GM13977 (cell line): ENCODE measurements around the gene CLPTM1L.
"Not testable (repeated sequence)": the region's sequence is repeated elsewhere in the genome, so short reads cannot be mapped to it uniquely, and the experiment has no call there.

Experiments used
- DNase-seq: peaks from one replicate; pipeline ENCODE4 v3.0.0; 2012; ENCODE audit warnings: low spot score
- in situ Hi-C: fragments of 300-500 bp; cut with MboI; formaldehyde crosslinking; loops from one replicate; pipeline ENCODE4 v1.12.0; 2022; ENCODE audit warnings: low sequenced_read_pairs, low pct_unique_long_range_greater_than_20kb, mixed read lengths, inconsistent platforms; ENCODE audit not compliant: unreplicated experiment
- TF ChIP-seq, protein P1 (sequence below): IDR thresholded peaks from 2 replicates; pipeline ENCODE4 v1.5.1; 2012; ENCODE audit warnings: mild to moderate bottlenecking, control low read depth; ENCODE audit not compliant: insufficient read depth; ENCODE audit errors: extremely low read depth, missing control alignments

Gene CLPTM1L

GRCh38 chr5:1346627-1347440 lies 1.9 kb upstream of the CLPTM1L start:
- DNase-seq: no peak
- TF ChIP-seq, protein P1, sequence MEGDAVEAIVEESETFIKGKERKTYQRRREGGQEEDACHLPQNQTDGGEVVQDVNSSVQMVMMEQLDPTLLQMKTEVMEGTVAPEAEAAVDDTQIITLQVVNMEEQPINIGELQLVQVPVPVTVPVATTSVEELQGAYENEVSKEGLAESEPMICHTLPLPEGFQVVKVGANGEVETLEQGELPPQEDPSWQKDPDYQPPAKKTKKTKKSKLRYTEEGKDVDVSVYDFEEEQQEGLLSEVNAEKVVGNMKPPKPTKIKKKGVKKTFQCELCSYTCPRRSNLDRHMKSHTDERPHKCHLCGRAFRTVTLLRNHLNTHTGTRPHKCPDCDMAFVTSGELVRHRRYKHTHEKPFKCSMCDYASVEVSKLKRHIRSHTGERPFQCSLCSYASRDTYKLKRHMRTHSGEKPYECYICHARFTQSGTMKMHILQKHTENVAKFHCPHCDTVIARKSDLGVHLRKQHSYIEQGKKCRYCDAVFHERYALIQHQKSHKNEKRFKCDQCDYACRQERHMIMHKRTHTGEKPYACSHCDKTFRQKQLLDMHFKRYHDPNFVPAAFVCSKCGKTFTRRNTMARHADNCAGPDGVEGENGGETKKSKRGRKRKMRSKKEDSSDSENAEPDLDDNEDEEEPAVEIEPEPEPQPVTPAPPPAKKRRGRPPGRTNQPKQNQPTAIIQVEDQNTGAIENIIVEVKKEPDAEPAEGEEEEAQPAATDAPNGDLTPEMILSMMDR: no peak
- in situ Hi-C loops: no loop called here

DNA sequence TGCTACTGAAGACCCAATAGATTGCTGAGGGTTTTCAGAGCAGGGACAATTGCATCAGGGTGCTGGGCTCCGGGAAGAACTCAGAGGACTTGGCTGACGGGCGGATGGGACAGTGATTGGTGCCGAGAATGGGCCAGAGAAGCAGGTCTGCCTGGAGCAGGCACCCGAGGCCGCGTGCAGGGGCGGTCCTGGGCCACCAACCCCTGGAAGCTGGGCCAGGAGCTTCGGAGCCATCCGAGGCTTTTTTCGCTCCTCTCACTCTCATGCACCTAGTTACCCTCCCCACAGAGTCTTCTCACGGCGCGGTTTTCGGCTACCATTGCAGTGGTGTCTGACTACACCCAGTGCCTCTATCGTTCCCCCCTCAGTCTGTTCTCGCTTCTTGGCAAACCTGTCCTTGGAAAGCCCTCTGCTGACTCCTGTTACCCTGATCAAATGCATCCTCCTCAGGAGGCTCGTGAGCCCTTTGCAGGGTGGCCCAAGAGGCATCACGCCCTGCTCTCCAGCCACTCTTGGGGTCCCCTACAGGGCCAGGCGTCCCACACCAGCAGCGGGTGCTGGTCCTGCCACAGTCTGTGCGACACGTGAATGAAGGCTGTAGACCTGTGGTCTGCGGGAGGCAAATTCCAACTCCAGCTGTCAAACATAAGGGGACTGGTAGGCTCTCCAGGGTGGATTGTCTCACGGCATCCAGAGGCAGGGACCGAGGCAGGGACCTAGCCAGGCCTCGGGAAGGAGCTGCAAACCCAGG lies 1.2 kb upstream of the CLPTM1L start:
- in situ Hi-C loops: no loop called here
- TF ChIP-seq, protein P1: no peak
- no peak for DNase-seq

- TF ChIP-seq, protein P1: no peak
- peak; percentile 52 for DNase-seq
- in situ Hi-C loops: no loop called here
Observed at GRCh38 chr5:1343931-1344901, 683 bp downstream of the CLPTM1L start.

GRCh38 chr5:1343315-1343751 lies 1.6 kb downstream of the CLPTM1L start:
- TF ChIP-seq, protein P1: no peak

DNA sequence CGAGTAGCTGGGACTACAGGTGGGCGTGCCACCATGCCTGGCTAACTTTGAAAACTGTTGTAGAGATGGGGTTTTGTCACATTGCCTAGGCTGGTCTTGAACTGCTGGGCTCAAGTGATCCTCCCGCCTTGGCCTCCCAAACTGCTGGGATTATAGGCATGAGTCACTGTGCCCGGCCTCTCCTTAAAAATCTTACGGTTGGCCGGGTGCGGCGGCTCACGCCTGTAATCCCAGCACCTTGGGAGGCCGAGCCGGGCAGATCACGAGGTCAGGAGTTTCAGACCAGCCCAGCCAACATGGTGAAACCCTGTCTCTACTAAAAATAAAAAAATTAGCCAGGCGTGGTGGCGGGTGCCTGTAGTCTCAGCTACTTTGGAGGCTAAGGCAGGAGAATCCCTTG lies 2.2 kb downstream of the CLPTM1L start:
- DNase-seq, in situ Hi-C loops: not testable (repeated sequence)

More at GRCh38 chr5:1343315-1343751, 1.6 kb downstream of the CLPTM1L start:
- DNase-seq: no peak
- in situ Hi-C loops: no loop called here

DNA sequence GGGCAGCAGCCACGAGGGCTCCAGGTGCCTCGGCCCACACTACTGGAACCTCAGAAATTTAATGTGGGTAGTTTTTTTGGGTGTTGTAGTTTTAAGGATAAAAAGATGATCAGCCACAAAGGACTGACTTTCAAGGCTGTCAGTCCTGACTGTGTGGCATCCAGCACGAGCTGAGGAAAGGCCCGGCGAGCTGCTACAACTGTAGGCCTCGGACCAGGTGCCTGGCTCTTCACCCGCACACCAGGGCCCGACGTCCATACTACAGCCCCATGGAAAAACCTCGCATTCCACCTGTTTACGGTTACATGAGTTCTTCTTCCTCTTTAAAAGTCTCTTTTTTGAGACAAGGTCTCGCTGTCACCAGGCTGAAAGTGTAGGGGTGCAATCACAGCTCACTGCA lies 2.6 kb downstream of the CLPTM1L start:
- in situ Hi-C loops: no loop called here
- no peak for DNase-seq
- TF ChIP-seq, protein P1: no peak
